Inferior parietal cortex (tissue), 1 donor: ENCODE results near the gene DCXR.

ENCODE experiments used
- DNase-seq: peaks from one replicate; pipeline ENCODE4 v3.0.0-alpha.2; 2016; ENCODE audit errors: extremely low spot score

The DCXR gene

GRCh38 chr17:82055023-82055964 lies 17.8 kb upstream of the DCXR start:
- no peak for DNase-seq

DNA sequence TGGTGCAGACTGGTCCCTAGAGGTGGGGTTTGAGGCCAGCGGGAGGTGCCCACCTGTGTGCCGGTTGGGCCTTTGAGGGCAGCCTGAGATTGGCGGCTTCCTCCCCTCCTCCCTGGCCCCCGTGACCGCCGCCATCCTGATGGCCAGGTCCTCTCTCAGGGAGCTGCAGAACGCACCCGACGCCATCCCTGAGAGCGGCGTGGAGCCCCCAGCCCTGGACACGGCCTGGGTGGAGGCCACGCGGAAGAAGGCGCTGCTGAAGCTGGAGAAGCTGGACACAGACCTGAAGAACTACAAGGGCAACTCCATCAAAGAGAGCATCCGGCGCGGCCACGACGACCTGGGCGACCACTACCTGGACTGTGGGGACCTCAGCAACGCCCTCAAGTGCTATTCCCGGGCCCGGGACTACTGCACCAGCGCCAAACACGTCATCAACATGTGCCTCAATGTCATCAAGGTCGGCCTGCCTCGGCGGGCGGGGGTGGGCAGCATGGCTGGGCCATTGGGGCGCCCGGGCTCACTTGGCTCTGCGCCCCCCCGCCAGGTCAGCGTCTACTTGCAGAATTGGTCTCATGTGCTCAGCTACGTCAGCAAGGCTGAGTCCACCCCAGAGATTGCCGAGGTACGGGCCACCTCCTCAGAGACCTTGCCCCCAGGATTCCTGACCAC lies 17.0 kb upstream of the DCXR start:
- no peak for DNase-seq

- DNase-seq, result no peak
Measured at GRCh38 chr17:82053556-82054263, 16.2 kb upstream of the DCXR start.

GRCh38 chr17:82053130-82053529 lies 15.6 kb upstream of the DCXR start:
- no peak for DNase-seq

- no peak for DNase-seq
Measured at GRCh38 chr17:82052638-82053059, 15.2 kb upstream of the DCXR start.

GRCh38 chr17:82051776-82052637 lies 14.5 kb upstream of the DCXR start, which contains the start of the genes GPS1 and RFNG:
GPS1 (plus strand) TSS chr17:82051898; CDS start chr17:82051932, 34 bp downstream.
RFNG (minus strand) TSS chr17:82051811; CDS start chr17:82051766, 45 bp downstream.
- peak; percentile 69 for DNase-seq

GRCh38 chr17:82050761-82051641 lies 13.5 kb upstream of the DCXR start:
- no peak for DNase-seq

DNA sequence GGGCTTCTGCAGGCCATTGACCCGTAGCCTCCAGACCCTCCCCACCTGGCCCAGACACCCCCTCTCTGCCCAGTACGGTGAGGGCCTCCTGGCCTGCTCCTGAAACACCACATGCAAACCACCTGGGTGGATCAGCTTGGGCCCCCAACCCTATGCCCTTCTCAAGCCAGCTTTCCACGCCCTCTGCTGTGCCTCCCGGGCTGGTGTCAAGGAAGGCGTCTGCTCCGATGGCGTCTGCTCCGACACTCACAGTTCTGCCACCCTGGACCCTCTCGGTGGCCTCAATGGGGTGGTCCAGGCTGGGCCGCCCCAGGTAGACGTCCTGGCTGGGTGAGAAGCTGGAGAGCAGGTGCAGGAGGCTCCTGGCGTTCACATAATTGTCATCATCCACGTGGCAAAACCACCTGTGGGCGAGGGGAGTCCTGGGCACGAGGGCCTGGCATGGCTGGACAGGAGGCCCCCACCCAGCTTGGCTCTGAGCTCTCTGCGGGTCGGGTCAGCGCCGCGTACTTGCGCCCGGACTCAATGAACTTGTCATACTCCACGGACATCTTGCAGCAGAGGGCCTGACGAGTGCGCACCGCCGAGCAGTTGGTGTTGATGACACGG lies 12.8 kb upstream of the DCXR start:
- DNase-seq, result no peak

DNA sequence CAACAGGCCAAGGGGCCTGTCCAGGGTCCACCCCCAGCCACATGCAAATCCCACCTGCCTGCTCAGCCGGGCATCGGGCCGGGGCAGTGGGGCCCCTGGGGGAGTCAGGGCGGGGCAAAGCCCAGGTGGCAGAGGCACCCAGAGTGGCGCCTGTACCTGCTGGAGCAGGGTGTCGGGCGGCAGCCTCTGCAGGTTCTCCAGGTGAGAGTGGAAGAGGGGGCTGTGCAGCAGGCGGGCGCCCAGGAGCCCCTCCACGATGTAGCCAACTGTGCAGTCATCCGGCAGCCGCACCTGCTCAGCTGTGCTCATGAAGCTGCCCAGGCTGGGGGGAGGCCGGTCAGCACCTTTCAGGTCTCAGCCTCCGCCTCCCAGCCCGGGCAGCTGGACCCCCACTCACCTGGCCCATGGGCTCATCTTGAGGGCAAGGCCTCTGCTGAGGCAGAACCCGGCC lies 12.0 kb upstream of the DCXR start:
- DNase-seq, result no peak

DNA sequence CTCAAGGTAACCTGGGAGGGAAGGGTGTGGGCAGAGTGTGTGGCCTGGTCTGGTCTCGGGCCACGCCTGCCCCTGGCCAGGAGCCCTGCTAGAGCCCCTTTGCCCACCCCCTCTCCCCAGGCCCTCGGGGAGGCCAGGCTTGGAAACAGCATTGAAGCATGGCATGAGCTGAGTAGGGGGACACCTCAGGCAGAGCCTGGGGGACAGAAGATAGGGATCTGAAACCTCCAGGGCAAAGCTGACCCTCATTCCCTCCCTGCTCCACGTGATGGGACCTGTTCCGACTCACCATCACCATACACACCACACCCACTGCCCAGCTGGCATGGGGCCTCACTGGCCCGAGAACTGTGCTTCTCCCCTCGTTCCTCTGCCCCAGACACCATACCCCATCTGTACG lies 11.6 kb upstream of the DCXR start:
- DNase-seq, result no peak

GRCh38 chr17:82048571-82048971 lies 11.1 kb upstream of the DCXR start:
- DNase-seq, result no peak

DNA sequence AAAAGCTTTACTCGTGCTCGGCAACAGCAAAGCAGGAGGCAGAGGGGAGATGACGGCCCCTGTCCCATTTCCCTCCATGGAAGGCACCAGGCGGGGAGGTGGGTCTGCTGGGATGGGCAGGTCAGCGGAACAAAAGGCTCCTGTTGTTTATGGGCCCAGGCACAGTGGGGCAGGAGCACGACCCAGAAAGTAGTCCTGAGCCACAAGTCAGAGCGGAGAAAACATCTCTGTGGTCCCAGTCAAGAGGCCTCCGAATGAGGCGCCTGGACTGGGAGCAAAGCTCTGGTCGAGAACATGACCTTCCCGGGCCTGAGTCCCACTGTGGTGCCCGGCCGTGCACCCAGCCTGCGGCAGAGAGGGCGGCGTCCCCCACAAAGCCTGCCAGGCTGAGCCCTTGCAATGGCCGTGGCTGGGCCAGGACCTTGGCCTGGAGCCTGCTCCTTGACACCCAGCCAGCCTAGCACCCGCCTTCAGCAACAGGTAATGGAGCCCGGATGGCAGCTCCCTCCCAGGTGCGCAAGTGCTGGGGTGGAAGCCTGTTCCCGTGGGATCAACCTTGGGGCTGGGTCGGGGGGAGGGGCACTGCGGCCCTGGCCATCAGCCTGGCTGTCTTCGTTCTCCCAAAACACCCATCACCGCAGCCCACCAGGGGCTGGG lies 10.5 kb upstream of the DCXR start:
- no peak for DNase-seq

GRCh38 chr17:82047379-82047778 lies 9.9 kb upstream of the DCXR start:
- no peak for DNase-seq

- no peak for DNase-seq
Measured at GRCh38 chr17:82046903-82047302, 9.4 kb upstream of the DCXR start.

DNA sequence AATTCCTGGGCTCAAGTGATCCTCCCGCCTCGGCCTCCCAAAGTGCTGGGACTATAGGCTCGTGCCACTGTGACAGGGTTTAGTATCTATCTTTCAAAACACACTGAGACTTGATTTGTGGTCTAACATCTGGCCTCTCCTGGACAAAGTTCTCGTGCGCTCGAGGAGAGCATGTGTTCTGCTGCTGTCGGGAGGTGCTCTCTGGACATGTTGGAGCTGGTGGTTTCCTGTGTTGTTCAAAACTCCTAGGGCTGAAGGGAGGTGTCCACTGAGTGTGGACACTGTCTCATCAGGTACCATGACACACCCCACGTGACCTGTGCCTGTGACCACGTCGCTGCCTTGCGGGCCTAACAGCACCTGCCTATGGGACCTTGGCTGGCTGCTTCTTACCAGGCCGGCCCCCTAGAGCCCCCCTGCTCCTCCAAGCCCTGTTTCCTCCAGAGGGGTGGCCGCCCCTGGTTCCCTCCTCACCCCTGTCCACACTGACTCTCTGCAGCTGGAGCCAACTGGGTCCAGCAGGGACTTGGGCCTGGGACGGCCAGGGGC lies 8.5 kb upstream of the DCXR start:
- DNase-seq, result no peak

- no peak for DNase-seq
Measured at GRCh38 chr17:82043507-82043906, 6.0 kb upstream of the DCXR start.

DNA sequence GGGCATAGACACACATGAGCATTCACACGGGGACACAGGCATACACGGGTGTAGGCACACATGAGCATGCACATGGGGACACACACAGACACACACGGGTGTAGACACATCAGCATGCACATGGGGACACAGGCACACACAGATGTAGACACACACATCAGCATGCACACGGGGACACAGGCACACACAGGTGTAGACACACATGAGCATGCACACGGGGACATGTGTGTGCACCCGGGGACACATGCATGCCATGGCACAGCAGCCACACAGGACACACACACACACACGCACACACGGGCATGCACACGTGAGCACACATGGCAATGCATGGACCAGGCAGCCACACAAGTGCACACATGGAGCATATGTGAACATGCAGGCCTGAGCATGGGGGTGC lies 5.2 kb upstream of the DCXR start:
- DNase-seq, result no peak

GRCh38 chr17:82041144-82041814 lies 3.8 kb upstream of the DCXR start:
- no peak for DNase-seq
